Kidney epithelial cell (primary cell): ENCODE results near the gene DUOXA1. TPM values are rescaled to one million over a fixed set of nuclear protein-coding genes. Genes with fewer than 3 reads are reported as not detected.

Experiments
- DNase-seq: peaks from one replicate; pipeline ENCODE4 v3.0.0-alpha.2; 2010; ENCODE audit warnings: low read depth
- H3K27me3 ChIP-seq: 2 replicates; pipeline ENCODE4 v1.6.0; 2011; ENCODE audit warnings: low read length; ENCODE audit not compliant: control insufficient read depth, insufficient read depth
- H3K36me3 ChIP-seq: 2 replicates; pipeline ENCODE4 v1.5.1; 2011; ENCODE audit warnings: low read length; ENCODE audit not compliant: control insufficient read depth, insufficient read depth
- H3K4me3 ChIP-seq: 2 replicates; pipeline ENCODE4 v1.5.1; 2011; ENCODE audit warnings: low read depth, mild to moderate bottlenecking, control low read depth, low read length
- CTCF ChIP-seq: IDR thresholded peaks from 2 replicates; pipeline ENCODE4 v1.5.1; 2011; ENCODE audit warnings: mild to moderate bottlenecking, moderate library complexity, low read length, control low read depth, inconsistent platforms; ENCODE audit not compliant: insufficient read depth, poor library complexity, severe bottlenecking
- total RNA-seq: library from RNA; depleted of rRNA; stranded (reverse); fragments of >200 nt; gene quantifications from 2 replicates; pipeline ENCODE4 v1.2.3, GENCODE V29; 2015

DUOXA1 gene
- total RNA-seq, 1 donor from 2014 or later, result not detected

- no peaks in the 10 kb centered on the region for H3K36me3 ChIP-seq
- H3K27me3 ChIP-seq, result peaks cover 64% of the 10 kb centered on the region
- no peak overlapping the region for H3K4me3 ChIP-seq
- TF ChIP-seq CTCF, result no peak
- no peak for DNase-seq
Observed at GRCh38 chr15:45134046-45134445, 4.4 kb upstream of the DUOXA1 start.

- peaks cover 69% of the 10 kb centered on the region for H3K27me3 ChIP-seq
- no peak for TF ChIP-seq CTCF
- H3K4me3 ChIP-seq, result no peak overlapping the region
- DNase-seq, result no peak
- H3K36me3 ChIP-seq, result no peaks in the 10 kb centered on the region
Observed at GRCh38 chr15:45133561-45133920, 3.9 kb upstream of the DUOXA1 start.

GRCh38 chr15:45132844-45133560, 3.3 kb upstream of the DUOXA1 start:
- no peak for TF ChIP-seq CTCF
- H3K36me3 ChIP-seq, result no peaks in the 10 kb centered on the region
- H3K4me3 ChIP-seq, result no peak overlapping the region
- H3K27me3 ChIP-seq, result peaks cover 72% of the 10 kb centered on the region
- DNase-seq, result no peak

GRCh38 chr15:45131510-45131909, 1.8 kb upstream of the DUOXA1 start:
- H3K27me3 ChIP-seq, result peaks cover 74% of the 10 kb centered on the region
- no peak overlapping the region for H3K4me3 ChIP-seq
- DNase-seq, result no peak
- no peak for TF ChIP-seq CTCF
- no peaks in the 10 kb centered on the region for H3K36me3 ChIP-seq

- H3K27me3 ChIP-seq, result peaks cover 66% of the 10 kb centered on the region
- DNase-seq, result no peak
- no peak overlapping the region for H3K4me3 ChIP-seq
Observed at GRCh38 chr15:45130291-45131000, 767 bp upstream of the DUOXA1 start.

More at GRCh38 chr15:45130291-45131000, 767 bp upstream of the DUOXA1 start:
- no peaks in the 10 kb centered on the region for H3K36me3 ChIP-seq
- TF ChIP-seq CTCF, result no peak
